Hematopoietic multipotent progenitor cell treated with erythropoietin and hydrocortisone succinate and interleukin-3 and kit ligand, for 17 days (in vitro differentiated cells): ENCODE data around the gene ADAP1.
"Not testable (repeated sequence)": the region's sequence is repeated elsewhere in the genome, so short reads cannot be mapped to it uniquely, and the experiment has no call there.

Experiments used
- DNase-seq: peaks from one replicate; pipeline ENCODE4 v3.0.0-alpha.2; 2015; ENCODE audit warnings: low spot score

The ADAP1 gene

DNA sequence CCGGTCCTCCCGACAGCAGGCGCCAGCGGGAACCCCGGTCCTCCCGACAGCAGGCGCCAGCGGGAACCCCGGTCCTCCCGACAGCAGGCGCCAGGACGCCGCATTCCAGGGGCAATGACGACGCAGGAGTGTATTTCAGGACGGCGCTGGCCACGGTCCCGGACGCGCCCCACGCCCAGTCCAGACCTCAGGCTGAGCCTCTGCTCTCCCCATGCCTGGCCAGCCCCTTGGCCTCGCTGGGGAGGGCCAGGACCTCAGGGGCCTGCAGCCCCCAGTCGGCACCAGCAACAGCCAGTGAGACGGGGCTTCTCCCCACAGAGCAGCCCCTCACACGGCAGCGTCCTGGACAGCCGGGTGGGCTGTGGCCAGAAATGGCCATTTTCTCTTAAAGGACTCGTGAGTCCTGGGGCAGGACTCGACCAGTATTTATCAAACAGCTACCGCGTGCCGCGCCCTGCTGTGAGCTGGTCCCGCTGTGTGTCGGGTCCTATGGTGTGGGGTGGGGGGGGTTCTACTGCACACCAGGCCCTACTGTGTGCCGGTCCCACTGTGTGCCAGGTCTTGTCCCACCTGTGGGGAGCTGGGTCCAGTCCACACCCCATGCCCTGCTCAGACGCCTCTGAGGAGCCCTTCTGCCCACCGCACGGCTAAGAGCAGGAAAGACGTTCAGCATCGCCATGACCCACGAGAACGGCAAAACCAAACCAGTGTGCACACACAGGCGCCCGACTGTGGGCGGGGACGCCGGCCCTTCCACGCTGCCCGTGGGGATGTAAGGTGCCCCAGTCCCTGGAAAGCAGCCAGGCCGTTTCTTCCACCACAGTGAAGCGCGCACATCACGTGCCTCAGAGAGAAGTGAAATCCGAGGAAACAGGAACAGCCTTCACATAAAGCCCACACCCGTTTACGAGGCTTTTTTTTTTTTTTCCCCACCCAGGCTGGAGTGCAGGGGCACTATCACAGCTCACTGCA, 44.8 kb downstream of the ADAP1 start:
- peak; percentile 26 for DNase-seq

DNA sequence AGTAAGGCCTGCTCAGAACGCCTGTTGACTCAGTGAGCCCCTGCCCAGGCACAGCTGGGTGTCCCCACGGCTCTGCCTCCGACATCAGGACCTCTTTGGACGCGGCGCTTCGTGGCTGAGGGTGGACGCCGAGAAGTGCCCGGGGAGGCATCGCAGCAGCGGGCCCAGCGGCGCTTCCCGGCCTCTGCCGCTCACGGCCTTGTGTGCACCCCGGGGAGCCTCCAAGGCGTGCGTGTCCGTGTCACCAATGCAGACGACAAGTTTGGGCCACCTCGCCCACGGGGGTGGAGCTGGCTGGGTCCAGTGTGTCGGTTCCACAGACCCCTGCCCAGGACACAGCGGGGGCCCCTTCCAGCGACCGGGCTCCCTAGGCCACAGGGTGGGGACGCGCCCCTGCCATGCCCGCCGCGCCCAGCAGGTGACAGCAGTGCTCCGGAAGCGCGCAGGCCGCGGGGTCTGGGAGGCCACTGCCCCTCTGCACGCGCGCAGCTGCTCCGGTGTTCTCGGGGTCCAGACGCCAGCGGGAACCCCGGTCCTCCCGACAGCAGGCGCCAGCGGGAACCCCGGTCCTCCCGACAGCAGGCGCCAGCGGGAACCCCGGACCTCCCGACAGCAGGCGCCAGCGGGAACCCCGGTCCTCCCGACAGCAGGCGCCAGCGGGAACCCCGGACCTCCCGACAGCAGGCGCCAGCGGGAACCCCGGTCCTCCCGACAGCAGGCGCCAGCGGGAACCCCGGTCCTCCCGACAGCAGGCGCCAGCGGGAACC, 45.7 kb downstream of the ADAP1 start:
- not testable (repeated sequence) for DNase-seq

DNA sequence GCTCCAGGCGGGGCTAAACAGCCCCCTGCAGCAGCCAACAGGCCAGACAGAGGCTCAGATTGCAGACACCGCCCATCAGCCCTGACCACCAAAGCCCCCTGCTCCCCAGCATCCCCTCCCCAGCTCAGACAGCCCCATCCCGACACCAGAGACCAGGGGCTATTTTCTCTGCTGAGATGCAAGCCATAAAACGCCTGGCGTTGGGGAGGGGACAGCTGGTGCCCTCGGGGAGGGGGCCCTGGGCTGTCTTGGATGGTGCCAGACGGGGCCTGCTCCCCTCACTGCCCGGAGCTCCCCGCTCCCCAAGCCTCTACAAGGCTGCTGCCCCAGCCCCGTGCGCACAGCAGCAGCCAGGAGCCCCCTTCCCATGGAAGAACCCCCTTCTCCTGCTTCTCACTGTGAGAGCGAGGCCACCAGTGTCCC, 46.3 kb downstream of the ADAP1 start:
- no peak for DNase-seq

DNA sequence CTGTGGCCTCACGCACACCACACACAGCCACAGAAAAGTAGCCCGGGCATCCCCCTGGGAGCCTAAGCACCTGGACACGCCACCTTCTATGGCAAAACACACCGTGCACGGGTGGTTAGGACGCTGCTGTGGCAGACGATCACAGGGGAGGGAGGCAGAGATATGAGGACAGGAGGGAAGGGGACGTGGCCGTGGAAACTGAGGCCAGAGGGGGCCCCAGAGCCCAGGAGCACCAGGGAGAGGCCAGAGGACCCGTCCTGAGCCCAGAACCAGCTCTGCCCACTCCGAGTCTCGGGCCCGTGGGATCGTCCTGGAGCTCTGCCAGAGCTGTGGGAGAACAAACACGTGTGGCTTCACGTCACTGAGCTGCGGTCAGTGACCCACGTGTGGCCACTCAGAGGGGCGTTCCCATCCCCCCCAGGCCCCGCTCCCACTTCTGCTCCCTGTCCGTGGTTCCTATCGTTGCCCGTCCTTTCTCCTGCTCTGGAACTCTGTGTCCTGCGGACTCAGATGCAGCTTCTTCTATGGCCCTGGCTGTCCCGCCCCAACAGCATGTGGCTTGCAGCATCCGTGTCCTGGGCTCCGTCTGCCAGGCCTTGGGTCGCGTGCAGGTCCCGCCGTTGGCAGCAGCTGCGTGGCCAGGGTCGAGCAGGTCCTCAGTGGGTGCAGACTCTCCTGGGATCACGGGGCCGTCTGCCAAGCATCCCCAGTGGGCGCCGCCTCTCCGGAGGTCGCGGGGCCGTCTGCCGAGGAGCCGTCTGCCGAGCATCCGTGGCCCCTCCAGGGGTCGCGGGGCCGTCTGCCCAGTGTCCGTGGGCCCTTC, 47.1 kb downstream of the ADAP1 start:
- no peak for DNase-seq

DNA sequence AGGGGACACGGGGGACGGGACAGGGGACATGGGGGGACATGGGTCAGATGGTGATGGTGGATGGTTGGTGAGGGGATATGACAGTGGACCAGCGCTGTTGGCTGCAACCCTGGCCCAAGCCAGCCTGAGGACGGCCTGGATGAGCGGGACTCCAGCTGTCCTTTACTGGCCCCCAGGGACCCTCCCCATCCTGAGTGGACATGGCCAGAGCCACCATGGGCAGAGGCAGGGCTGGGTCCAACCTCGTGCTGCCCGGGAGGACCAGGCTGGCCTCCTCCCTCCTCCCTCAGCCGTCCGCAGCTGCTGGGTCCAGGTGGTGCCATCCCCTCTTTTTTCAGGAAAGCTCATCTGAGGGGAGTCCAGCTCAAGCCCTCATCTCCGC, 47.7 kb downstream of the ADAP1 start:
- DNase-seq: no peak

DNA sequence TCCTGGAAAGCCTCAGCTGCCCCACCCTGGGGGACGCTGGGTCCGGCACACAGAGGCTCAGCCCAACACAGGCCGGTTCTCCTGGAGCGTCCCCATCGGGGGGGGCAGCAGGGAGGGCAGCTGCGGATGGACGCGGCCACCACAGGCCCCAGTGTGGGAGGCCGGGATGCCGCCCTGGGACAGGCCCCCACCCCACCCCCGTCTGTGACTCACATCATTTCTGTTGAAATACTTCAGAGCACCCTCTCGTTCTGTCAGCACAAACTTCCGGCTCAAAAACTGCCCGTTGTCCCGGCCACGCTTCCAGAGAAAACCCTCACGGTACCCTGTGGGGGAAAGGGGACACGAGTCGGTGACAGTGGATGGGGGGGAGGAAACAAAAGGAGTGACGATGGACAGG, 49.6 kb downstream of the ADAP1 start:
- no peak for DNase-seq

DNA sequence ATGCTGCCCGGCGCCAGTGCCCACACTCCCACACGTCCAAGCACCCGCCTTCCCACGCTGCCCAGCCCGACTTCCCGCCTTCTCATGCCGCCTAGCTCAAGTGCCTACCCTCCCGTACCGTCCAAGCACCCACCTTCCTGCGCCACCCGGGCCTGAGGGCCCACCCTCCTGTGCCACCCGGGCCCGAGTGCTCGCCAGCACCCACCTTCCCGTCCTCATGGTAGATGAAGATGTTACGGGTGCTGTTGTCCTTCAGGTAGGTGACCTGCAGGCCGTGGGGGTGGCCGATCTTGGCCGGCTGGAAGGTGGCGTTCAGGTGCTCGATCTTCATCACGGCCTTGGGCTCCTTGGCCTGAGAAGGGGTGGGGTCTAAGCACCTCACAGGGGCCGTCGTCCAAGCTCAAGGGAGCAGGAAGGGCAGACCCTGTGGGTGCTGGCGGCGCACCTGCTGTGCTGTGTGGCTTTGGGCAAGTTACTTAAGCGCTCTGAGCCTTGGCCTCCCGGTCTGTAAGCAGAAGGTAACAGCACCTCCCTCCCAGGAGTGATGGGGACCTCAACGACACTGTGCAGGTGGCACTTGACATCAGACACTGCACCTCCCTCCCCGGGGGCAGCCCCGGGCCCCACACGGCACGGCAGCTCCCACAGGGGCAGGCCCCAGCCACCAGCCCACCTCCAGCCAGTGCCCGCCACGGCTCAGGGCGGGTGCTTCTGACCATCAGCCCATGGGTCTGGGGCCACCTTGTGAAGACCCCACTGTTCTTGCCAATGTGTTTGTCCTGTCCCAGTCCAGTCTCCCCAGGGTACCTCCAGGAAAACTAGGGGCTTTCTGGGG, 50.3 kb downstream of the ADAP1 start:
- no peak for DNase-seq

DNA sequence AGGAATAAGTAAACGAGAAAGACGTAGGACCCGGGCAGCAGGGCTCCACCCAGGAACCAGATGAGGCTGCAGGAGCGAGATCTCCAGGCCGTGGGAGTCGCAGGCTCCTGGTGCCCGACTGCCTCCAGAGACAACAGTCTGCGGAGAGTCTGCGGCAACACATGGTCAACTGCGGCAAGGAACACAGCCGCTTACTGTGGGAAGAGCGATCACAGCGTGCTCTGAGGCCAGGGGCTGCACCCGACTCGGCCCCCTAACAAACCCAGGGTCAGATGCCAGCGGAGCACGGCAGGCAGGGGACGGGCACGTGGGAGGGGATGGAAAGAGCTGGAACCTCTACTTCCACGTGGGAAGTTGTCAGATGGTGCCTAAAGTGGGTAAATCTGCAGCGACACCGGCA, 51.5 kb downstream of the ADAP1 start:
- no peak for DNase-seq

DNA sequence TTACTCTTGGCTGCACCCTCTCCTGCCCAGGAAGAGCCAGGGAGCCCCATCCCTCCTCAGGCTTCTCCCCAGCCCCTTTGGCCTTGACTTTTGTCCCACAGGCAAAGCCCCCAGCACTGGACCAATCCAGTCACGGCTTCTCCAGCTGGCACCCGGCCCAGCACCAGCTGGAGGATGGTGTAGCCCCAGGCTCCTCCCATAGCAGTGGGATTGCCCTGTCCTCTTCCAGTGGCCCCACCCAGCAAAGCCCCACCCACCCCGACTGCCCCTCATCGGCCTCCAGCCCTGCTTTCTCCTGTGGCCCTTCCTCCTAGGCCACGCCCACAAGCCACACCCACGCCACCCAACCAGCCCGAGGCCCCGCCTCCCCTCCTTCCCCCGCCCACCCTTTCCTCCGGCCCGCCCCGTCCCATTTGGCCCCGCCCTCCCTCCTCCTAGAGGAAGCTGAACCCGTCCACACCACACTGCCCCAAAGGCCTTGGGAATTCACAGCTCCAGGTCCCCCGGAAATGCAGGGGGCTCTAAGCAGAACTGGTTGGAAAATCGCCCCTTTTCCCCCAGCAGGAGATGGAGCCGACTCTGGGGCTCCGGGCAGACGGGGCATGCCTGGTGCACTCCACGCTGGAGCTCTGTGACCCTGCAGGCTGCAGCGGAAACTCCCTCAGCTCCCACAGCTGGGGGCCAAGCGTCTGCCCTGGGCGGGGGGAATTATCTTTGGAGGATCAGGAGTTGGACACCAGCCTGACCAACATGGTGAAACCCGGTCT, 52.9 kb downstream of the ADAP1 start:
- peak; percentile 94 for DNase-seq

DNA sequence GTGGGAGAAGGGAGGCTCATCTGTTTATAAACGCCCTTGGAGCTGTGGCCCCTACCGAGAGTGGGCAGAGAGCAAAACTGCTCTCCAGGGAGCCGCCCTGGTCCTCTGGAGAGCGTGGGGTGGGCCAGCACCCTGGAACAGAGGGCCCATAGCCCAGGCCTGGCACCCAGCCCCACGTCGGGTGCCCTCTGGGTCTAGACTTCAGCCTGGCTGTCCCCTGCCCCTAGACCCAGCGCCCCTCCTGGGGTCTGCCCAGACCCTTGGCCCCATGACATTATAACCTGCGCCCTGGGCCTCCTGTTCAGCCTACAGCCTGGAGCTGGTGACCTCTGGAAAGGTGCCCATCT, 53.5 kb downstream of the ADAP1 start:
- no peak for DNase-seq

DNA sequence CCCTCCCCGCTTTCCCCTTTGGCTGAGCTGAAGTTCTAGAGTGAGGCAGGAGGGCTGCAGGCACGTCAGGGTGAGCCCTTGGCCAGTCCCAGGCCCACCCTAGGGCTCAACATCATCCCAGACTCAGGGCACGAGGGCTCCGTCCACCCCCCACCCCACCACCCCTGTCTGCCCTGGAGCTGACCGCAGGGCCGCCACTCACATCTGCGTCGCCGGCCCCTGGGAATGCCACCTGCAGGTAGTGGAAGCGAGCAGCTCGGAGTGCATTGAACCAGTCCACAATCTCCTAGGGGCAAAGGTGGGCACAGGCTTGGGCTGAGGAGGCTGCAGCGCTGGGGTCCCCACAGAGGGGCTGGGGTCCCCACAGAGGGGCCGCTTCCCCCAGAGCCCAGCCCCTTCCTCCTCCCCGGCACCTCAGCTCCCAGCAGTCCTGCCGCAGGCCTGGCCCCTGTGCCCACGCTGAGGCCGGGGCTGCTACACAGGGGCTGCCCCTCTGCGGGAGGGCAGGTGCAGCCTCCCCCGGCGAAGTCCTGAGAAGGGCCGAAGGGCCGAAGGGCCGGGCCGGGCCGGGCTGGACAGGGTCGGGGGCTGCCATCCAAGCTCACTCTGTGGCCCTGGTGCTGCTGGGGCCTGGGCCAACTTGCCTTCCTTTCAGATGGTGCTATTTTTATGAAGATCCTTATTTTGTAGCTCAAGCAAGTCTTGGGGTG, 54.0 kb downstream of the ADAP1 start:
- no peak for DNase-seq

DNA sequence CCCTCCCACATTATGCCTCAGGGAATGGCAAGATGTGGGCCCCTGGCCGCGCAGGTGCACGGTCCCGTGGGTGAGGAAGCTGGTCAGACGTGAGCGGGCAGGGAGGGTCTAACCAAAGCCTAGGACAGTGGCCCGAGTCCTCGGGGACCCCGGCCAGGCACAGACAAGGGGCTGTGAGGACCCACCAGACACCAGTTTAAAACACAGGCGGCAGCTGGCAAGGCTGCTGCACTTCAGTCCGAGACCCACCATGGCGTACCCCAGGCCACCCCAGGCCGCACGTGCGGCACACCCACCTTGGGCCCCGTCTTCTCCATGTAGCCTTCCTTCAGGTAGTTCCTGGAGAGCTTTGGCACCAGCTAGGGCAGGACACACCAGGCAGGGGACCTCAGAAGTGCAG, 54.7 kb downstream of the ADAP1 start:
- DNase-seq: no peak

DNA sequence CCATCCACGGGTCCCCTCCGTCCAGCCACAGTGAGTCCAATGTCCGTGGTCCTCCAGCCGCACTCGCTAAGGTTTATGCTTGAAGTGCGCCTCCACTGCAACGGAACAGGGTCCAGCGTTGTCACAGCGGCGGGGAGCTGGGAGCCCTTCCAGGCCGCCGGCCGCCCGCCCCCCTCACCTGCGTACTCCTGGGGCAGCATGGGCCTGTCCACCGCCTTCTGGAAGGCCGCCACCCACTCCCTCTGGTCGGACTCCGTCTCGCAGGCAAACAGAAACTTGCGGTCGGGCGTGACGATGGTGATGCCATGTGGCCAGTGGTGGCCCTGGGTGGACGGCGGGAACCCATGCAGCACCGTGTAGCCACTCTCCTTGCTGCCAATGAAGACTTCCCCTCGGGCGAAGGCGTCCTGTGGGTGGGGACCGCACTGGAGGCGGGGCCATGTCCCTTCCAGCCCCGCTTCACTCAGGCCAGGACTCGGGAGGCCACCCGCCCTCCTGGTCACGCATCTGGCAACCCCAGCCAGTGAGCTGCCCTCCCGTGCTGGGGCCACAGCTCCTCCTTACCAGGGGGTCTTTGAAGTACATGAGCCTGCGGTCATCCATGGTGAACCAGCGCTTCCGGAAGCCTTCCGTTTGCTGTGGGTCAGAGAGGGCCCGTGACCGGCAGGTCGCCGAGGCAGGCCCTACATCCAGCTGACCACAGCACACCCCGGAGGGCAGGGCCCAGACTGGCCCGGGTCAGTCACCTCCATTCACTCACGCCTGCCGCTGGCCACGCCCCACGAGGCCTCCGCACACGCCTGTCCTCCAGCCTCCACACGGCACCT, 55.4 kb downstream of the ADAP1 start:
- DNase-seq: no peak

DNA sequence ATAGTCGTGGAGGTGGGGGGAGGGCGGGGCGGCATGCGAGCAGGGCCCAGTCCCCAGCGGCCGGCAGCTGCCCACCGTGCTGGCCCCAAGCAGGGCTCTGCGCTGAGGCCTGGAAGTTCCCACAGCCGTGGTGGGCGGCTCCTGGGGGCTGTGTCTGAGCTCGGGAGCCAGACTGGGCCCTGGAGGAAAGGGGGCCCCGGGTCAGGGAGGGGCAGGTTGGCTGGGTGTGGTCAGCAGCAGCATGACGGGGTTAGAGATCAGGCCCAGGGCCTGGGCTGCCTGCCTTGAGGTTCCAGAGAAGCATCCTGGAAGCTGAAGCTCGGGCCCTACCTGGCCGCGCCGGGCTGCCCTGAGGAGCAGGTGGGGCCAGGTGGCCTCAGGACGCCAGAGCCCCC, 56.0 kb downstream of the ADAP1 start:
- peak; percentile 39 for DNase-seq

DNA sequence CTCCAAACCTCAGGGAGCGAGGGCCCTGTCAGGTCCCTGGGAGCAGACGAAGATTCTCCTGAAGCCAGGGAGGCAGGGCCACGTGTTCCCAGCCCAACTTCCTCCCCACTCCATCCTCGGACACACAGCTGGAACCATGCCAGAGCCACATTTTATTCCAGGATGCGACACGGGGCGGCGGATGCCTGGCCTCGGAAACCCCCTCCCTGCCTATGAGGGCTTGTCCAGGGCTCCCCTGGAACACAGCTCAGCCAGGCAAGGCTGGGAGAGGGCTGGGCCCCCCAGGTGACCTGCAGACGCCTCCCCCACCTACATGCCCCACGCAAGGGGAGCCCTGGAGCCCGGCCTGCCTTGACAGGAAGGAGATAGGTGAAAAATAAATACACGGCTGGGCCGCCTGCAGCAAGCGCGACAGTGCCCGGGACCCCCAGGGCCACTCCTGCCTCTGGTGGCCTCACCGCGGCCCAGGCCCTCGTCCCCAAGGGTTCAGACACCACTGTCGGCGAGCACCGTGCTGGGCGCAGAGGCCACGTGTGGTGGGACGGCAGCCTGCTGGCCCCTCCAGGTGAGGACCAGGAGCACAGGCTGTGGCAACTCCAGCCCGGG, 56.6 kb downstream of the ADAP1 start:
- DNase-seq: no peak

DNA sequence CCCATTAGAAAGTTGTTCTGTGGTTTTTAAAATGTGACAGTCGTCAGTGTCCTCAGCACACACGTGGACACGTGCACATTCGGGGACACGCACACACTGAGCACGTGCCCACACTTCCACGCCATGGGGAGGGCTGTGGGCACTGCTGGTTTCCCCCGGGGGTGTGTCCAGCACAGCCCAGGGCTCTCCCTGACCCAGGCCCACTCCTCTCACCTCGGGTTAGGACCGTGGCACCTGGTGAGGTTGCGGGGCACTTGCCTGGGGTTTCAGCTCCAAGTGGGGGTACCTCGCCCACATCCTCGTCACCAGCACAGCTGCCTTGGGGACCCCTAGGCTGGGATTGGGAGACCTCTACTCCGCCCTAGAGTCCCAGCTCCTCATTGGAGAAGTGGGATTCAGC, 57.4 kb downstream of the ADAP1 start:
- DNase-seq: no peak

DNA sequence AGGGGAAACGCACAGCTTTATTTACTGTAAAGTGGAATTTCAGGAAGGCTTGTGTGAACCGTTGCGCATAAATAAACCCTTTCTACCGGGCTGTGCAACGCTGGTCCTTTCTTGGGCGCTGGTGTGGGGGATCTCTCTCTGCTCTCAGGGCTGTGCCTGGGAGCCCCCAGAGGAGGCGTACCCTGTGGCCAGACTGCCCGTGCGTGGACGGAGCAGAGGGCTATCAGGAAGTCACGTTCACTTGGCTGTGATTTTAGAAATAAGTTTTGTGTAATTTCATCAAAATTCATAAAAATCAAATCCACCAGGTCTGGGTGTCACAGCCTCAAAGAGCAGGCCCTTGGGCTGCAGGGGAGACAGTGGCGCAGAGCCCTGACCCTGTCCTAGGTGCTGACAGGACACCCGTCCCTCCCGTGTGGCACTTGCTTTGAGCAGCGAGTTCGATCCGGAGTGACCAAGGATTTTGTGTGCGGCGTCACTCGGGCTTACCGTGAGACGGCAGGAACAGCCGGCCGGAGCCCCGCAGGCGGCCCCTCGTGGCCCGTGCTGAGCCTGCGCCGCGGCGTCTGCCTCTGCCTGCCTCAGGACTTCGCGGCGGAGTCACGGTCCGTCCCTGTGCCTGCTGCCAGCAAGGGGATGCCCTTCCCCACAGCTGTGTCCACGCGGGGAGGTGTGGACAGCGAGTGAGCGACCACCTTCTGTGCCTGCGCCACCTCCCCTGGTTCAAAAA, 58.0 kb downstream of the ADAP1 start:
- DNase-seq: no peak

DNA sequence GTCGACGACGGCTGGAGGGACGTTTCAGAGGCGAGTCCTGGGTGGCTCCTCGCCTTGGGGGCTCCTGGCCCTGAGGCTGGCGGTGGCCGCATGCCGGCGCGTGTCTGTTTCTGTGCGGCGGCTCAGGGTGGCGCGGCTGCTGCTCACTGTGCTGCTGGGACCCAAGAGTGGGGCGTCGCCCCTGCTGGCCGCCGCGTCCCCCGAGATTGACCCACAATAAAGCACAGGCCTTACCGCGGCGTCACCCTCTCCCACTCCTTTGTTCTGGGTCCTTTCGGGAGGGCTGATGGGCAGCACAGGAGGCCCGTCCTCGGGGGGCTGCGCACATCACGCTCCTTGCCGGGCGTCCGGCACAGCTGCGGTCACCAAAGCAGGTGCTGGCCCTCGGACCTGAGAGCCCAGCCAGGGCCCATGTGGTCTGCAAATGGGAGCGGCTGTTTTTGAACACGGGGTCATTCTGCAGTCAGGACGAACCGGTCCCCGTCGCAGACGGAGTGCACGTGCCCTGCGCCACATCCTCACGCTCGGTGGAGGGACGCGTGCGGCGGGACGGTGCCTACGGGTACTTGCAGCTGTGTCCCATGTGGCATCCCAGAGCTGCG, 58.9 kb downstream of the ADAP1 start:
- DNase-seq: no peak
